ENCODE results near the gene COMMD4.
"Not testable (repeated sequence)": the region's sequence is repeated elsewhere in the genome, so short reads cannot be mapped to it uniquely, and the experiment has no call there.

Gene COMMD4

GRCh38 chr15:75335705-75336355 is at the start of gene COMMD4:
TSS of gene COMMD4 (plus strand) at chr15:75336063. CDS start at chr15:75336090, 27 bp downstream.
- DNase-seq, result peak; percentile 75

GRCh38 chr15:75293660-75294059 is 42.2 kb upstream of the COMMD4 start:
- DNase-seq, result not testable (repeated sequence)

- not testable (repeated sequence) for DNase-seq
Observed at GRCh38 chr15:75298541-75299310, 37.1 kb upstream of the COMMD4 start.

- peak; percentile 5 for DNase-seq
Observed at GRCh38 chr15:75299311-75299688, 36.6 kb upstream of the COMMD4 start.

- not testable (repeated sequence) for DNase-seq
Observed at GRCh38 chr15:75300026-75300425, 35.8 kb upstream of the COMMD4 start.

GRCh38 chr15:75302318-75302717 is 33.5 kb upstream of the COMMD4 start:
- no peak for DNase-seq

GRCh38 chr15:75302753-75303152 is 33.1 kb upstream of the COMMD4 start:
- DNase-seq, result not testable (repeated sequence)

- no peak for DNase-seq
Observed at GRCh38 chr15:75306188-75306587, 29.7 kb upstream of the COMMD4 start.

GRCh38 chr15:75307778-75308390 is 28.0 kb upstream of the COMMD4 start:
- DNase-seq, result peak; percentile 7

GRCh38 chr15:75309711-75310110 is 26.2 kb upstream of the COMMD4 start:
- no peak for DNase-seq

GRCh38 chr15:75312548-75312947 is 23.3 kb upstream of the COMMD4 start:
- not testable (repeated sequence) for DNase-seq

GRCh38 chr15:75313116-75313845 is 22.6 kb upstream of the COMMD4 start:
- no peak for DNase-seq

- DNase-seq, result no peak
Observed at GRCh38 chr15:75314552-75315290, 21.1 kb upstream of the COMMD4 start.

GRCh38 chr15:75319231-75319897 is 16.5 kb upstream of the COMMD4 start:
- not testable (repeated sequence) for DNase-seq

GRCh38 chr15:75321711-75322110 is 14.2 kb upstream of the COMMD4 start:
- DNase-seq, result no peak

GRCh38 chr15:75325922-75326321 is 9.9 kb upstream of the COMMD4 start:
- no peak for DNase-seq

GRCh38 chr15:75327005-75327404 is 8.9 kb upstream of the COMMD4 start:
- DNase-seq, result no peak

- no peak for DNase-seq
Observed at GRCh38 chr15:75327491-75327890, 8.4 kb upstream of the COMMD4 start.

- DNase-seq, result no peak
Observed at GRCh38 chr15:75328493-75329314, 7.2 kb upstream of the COMMD4 start.

- DNase-seq, result no peak
Observed at GRCh38 chr15:75329571-75329970, 6.3 kb upstream of the COMMD4 start.

GRCh38 chr15:75332093-75332492 is 3.8 kb upstream of the COMMD4 start:
- DNase-seq, result not testable (repeated sequence)

All from CD4-positive, alpha-beta T cell treated with Interleukin-6 for 4 hours (primary cell).